Ovary (tissue), 3 donors: ENCODE results near the gene PARP3.
A peak's percentile ranks its signal among the peaks of the same experiment; 100 is the strongest.

Experiments used
- CTCF ChIP-seq, 3 donors: fragments of 450-650 bp in 2 of 3; fragments of 200-600 bp in 1 of 3; IDR thresholded peaks; one replicate each; pipeline versions ENCODE4 v1.5.1 to v1.8.0; 2016 to 2022; ENCODE audit warnings: antibody characterized with exemption in 3 of 3, mild to moderate bottlenecking in 1 of 3
- EP300 ChIP-seq: sonication (generic); formaldehyde crosslinking; IDR thresholded peaks from one replicate; pipeline ENCODE4 v1.6.1; 2017; ENCODE audit warnings: antibody characterized with exemption
- POLR2A ChIP-seq: fragments of 450-650 bp; IDR thresholded peaks from one replicate; pipeline ENCODE4 v1.6.1; 2017; ENCODE audit warnings: antibody characterized with exemption, mild to moderate bottlenecking, moderate library complexity
- donor health status: DM: no; HTN: no; CAD: no.

- TF ChIP-seq CTCF (IDR thresholded peaks at IDR 0.05), result no peak
- TF ChIP-seq EP300, result no peak
- TF ChIP-seq POLR2A, result peak; percentile 25
Observed at GRCh38 chr3:51974963-51975851, 33.0 kb downstream of the PARP3 start, which contains the start of gene ABHD14A.
